Suprapubic skin (tissue), 3 donors: ENCODE data around the gene HADHA.

Experiments used
- CTCF ChIP-seq, 2 donors: fragments of 200-600 bp in 1 of 2; fragments of 450-650 bp in 1 of 2; sonication (generic) in 1 of 2; IDR thresholded peaks; one replicate each; pipeline ENCODE4 v1.5.1; 2016 to 2019; ENCODE audit warnings: antibody characterized with exemption in 2 of 2, mild to moderate bottlenecking in 1 of 2, moderate library complexity in 1 of 2
- EP300 ChIP-seq: sonication (generic); formaldehyde crosslinking; IDR thresholded peaks from one replicate; pipeline ENCODE4 v1.6.1; 2017; ENCODE audit warnings: antibody characterized with exemption

GRCh38 chr2:26187537-26188104 lies 56.8 kb downstream of the HADHA start:
- TF ChIP-seq CTCF (IDR thresholded peaks at IDR 0.05) (no peak), EP300 (no peak)
